Bronchial epithelial cell (primary cell): ENCODE measurements around the gene NTM. TPM values are rescaled to one million over a fixed set of nuclear protein-coding genes. Genes with fewer than 3 reads are reported as not detected.
A peak's percentile ranks its signal among the peaks of the same experiment; 100 is the strongest.
"Not testable (repeated sequence)": the region's sequence is repeated elsewhere in the genome, so short reads cannot be mapped to it uniquely, and the experiment has no call there.

ENCODE experiments used
- DNase-seq: peaks from one replicate; pipeline ENCODE4 v3.0.0-alpha.2; 2010; ENCODE audit warnings: low read depth
- FAIRE-seq: peaks from 2 replicates; lab custom pipeline; 2011; peaks lifted over from hg19 to GRCh38; lab: Jason Lieb, UNC
- H3K27me3 ChIP-seq: 2 replicates; pipeline ENCODE4 v1.5.1; 2011; ENCODE audit warnings: low read length; ENCODE audit not compliant: control insufficient read depth, insufficient read depth
- H3K36me3 ChIP-seq: 2 replicates; pipeline ENCODE4 v1.5.1; 2011; ENCODE audit warnings: low read length; ENCODE audit not compliant: control insufficient read depth, insufficient read depth
- H3K4me3 ChIP-seq: 2 replicates; pipeline ENCODE4 v1.5.1; 2011; ENCODE audit warnings: mild to moderate bottlenecking, low read depth, low read length, control low read depth
- CTCF ChIP-seq: IDR thresholded peaks from 2 replicates; pipeline ENCODE4 v1.5.1; 2011; ENCODE audit warnings: mild to moderate bottlenecking, moderate library complexity, low read length, control low read depth, inconsistent platforms; ENCODE audit not compliant: insufficient read depth, severe bottlenecking
- total RNA-seq: library from RNA; depleted of rRNA; stranded (reverse); fragments of >200 nt; gene quantifications from 2 replicates; pipeline ENCODE4 v1.2.1, GENCODE V29; 2014

NTM gene
- total RNA-seq, 1 donor from 2014 or later = 4.2 TPM

GRCh38 chr11:132365650-132366049 lies 995.2 kb downstream of the NTM start:
- TF ChIP-seq CTCF = no peak
- DNase-seq (peak; percentile 8), FAIRE-seq (no peak)

GRCh38 chr11:132367293-132367692 lies 996.9 kb downstream of the NTM start:
- DNase-seq = no peak
- Histone ChIP-seq H3K4me3 (no peak overlapping the region), H3K27me3 (no peaks in the 10 kb centered on the region), H3K36me3 (no peaks in the 10 kb centered on the region)
- no peak for TF ChIP-seq CTCF
- no peak for FAIRE-seq

More at GRCh38 chr11:132365650-132366049, 995.2 kb downstream of the NTM start:
- no peak overlapping the region for H3K4me3 ChIP-seq
- no peaks in the 10 kb centered on the region for H3K36me3 ChIP-seq
- H3K27me3 ChIP-seq = no peaks in the 10 kb centered on the region

- FAIRE-seq, H3K4me3 ChIP-seq, H3K36me3 ChIP-seq, DNase-seq, H3K27me3 ChIP-seq: not testable (repeated sequence)
Measured at GRCh38 chr11:132370114-132370513, 999.7 kb downstream of the NTM start.

- TF ChIP-seq CTCF = no peak
- H3K36me3 ChIP-seq = no peaks in the 10 kb centered on the region
- DNase-seq (no peak), FAIRE-seq (no peak)
- H3K27me3 ChIP-seq = no peaks in the 10 kb centered on the region
- no peak overlapping the region for H3K4me3 ChIP-seq
Measured at GRCh38 chr11:132373405-132374143, 1003.2 kb downstream of the NTM start.

GRCh38 chr11:132379540-132379939 lies 1009.1 kb downstream of the NTM start:
- H3K4me3 ChIP-seq = no peak overlapping the region
- no peak for TF ChIP-seq CTCF
- H3K27me3 ChIP-seq = no peaks in the 10 kb centered on the region
- peak; percentile 87 for FAIRE-seq
- no peaks in the 10 kb centered on the region for H3K36me3 ChIP-seq
- no peak for DNase-seq
